Stimulated activated CD8-positive, alpha-beta memory T cell treated with anti-CD3 and anti-CD28 coated beads, Interleukin-2, amount 100 ng/mL, for 1 hour (primary cell): ENCODE measurements around the gene MYO18B.

Experiments used
- DNase-seq, 2 donors: peaks; one replicate each; pipeline ENCODE4 v3.0.0-alpha.2; 2020; ENCODE audit warnings: low read depth in 2 of 2

The MYO18B gene

GRCh38 chr22:25900390-25900789, 158.4 kb downstream of the MYO18B start:
- no peak for DNase-seq

- no peak for DNase-seq
Observed at GRCh38 chr22:25900880-25901279, 158.9 kb downstream of the MYO18B start.

GRCh38 chr22:25902402-25902801, 160.4 kb downstream of the MYO18B start:
- no peak for DNase-seq

- DNase-seq, result no peak
Observed at GRCh38 chr22:25903294-25903693, 161.3 kb downstream of the MYO18B start.

GRCh38 chr22:25908212-25908611, 166.2 kb downstream of the MYO18B start:
- DNase-seq, result no peak

- no peak for DNase-seq
Observed at GRCh38 chr22:25908755-25909154, 166.8 kb downstream of the MYO18B start.

GRCh38 chr22:25909614-25910387, 167.8 kb downstream of the MYO18B start:
- DNase-seq, result no peak

- no peak for DNase-seq
Observed at GRCh38 chr22:25911243-25911972, 169.4 kb downstream of the MYO18B start.

GRCh38 chr22:25919452-25919851, 177.5 kb downstream of the MYO18B start:
- DNase-seq, result no peak

GRCh38 chr22:25922141-25922540, 180.2 kb downstream of the MYO18B start:
- no peak for DNase-seq

GRCh38 chr22:25923914-25924313, 181.9 kb downstream of the MYO18B start:
- no peak for DNase-seq

GRCh38 chr22:25928038-25928437, 186.1 kb downstream of the MYO18B start:
- DNase-seq, result no peak

GRCh38 chr22:25929321-25929878, 187.4 kb downstream of the MYO18B start:
- no peak for DNase-seq

- DNase-seq, result no peak
Observed at GRCh38 chr22:25930083-25930482, 188.1 kb downstream of the MYO18B start.

- no peak for DNase-seq
Observed at GRCh38 chr22:25930788-25931310, 188.9 kb downstream of the MYO18B start.

- DNase-seq, result no peak
Observed at GRCh38 chr22:25933158-25933788, 191.3 kb downstream of the MYO18B start.

- no peak for DNase-seq
Observed at GRCh38 chr22:25935266-25936058, 193.5 kb downstream of the MYO18B start.

- no peak for DNase-seq
Observed at GRCh38 chr22:25938151-25938550, 196.2 kb downstream of the MYO18B start.

GRCh38 chr22:25939384-25939783, 197.4 kb downstream of the MYO18B start:
- no peak for DNase-seq

- no peak for DNase-seq
Observed at GRCh38 chr22:25940479-25940878, 198.5 kb downstream of the MYO18B start.

GRCh38 chr22:25941365-25941960, 199.5 kb downstream of the MYO18B start:
- no peak for DNase-seq
